Neuronal stem cell (in vitro differentiated cells): ENCODE measurements around the gene PLEKHG3.

Source experiments
- DNase-seq: peaks from one replicate; pipeline ENCODE4 v3.0.0-alpha.2; 2013; ENCODE audit warnings: low spot score
- H2AFZ ChIP-seq: one replicate; pipeline ENCODE4 v1.6.1; 2013; ENCODE audit warnings: mild to moderate bottlenecking, low read length, inconsistent platforms
- H2AK5ac ChIP-seq: 2 replicates; pipeline ENCODE4 v1.6.1; 2013; ENCODE audit warnings: low read depth, mild to moderate bottlenecking, inconsistent platforms, low read length, moderate library complexity, mixed read lengths
- H2BK120ac ChIP-seq: 2 replicates; pipeline ENCODE4 v1.6.1; 2013; ENCODE audit warnings: low read depth, mild to moderate bottlenecking, inconsistent platforms, low read length, moderate library complexity, mixed read lengths
- H2BK12ac ChIP-seq: one replicate; pipeline ENCODE4 v1.6.1; 2013; ENCODE audit warnings: low read length, inconsistent platforms
- H2BK15ac ChIP-seq: 2 replicates; pipeline ENCODE4 v1.6.1; 2013; ENCODE audit warnings: mild to moderate bottlenecking, low read length, inconsistent platforms, mixed read lengths
- H2BK5ac ChIP-seq: one replicate; pipeline ENCODE4 v1.6.1; 2013; ENCODE audit warnings: inconsistent platforms, mild to moderate bottlenecking, low read length, moderate library complexity
- H3K14ac ChIP-seq: one replicate; pipeline ENCODE4 v1.6.1; 2013; ENCODE audit warnings: low read length, inconsistent platforms
- H3K18ac ChIP-seq: 2 replicates; pipeline ENCODE4 v1.6.1; 2013; ENCODE audit warnings: low read length, inconsistent platforms
- H3K23ac ChIP-seq: 2 replicates; pipeline ENCODE4 v1.6.1; 2013; ENCODE audit warnings: low read depth, mild to moderate bottlenecking, mixed read lengths, low read length, inconsistent platforms; ENCODE audit not compliant: poor library complexity
- H3K27ac ChIP-seq: replicated peaks from 3 replicates; pipeline ENCODE4 v1.5.1; 2013; ENCODE audit warnings: low read length, inconsistent platforms
- H3K27me3 ChIP-seq, 3 experiments: 2 replicates each; pipeline ENCODE4 v1.6.1; 2013; ENCODE audit warnings: low read length in 3 of 3, mild to moderate bottlenecking in 2 of 3, inconsistent platforms in 1 of 3, low read depth in 1 of 3, mixed read lengths in 1 of 3, moderate library complexity in 1 of 3; ENCODE audit not compliant: control insufficient read depth in 3 of 3, insufficient read depth in 3 of 3
- H3K36me3 ChIP-seq, 2 donors: replicated peaks in 1 of 2; 2 replicates each; pipeline ENCODE4 v1.6.1; 2013; ENCODE audit warnings: low read length in 2 of 2; ENCODE audit not compliant: control insufficient read depth in 2 of 2, insufficient read depth in 2 of 2
- H3K4ac ChIP-seq: 2 replicates; pipeline ENCODE4 v1.6.1; 2013; ENCODE audit warnings: inconsistent platforms, mild to moderate bottlenecking, low read length, moderate library complexity
- H3K4me1 ChIP-seq, 2 donors: 1 replicate in 1 of 2; 2 replicates in 1 of 2; pipeline ENCODE4 v1.6.1; 2013; ENCODE audit warnings: low read length in 2 of 2, low read depth in 1 of 2; ENCODE audit not compliant: control insufficient read depth in 2 of 2, insufficient read depth in 1 of 2
- H3K4me2 ChIP-seq: one replicate; pipeline ENCODE4 v1.6.1; 2013; ENCODE audit warnings: mild to moderate bottlenecking, low read length, inconsistent platforms; ENCODE audit not compliant: insufficient read depth, poor library complexity, severe bottlenecking
- H3K4me3 ChIP-seq, 2 donors: 2 replicates each; pipeline ENCODE4 v1.5.1; 2013; ENCODE audit warnings: low read length in 2 of 2, mild to moderate bottlenecking in 2 of 2, inconsistent platforms in 1 of 2, moderate library complexity in 1 of 2
- H3K79me1 ChIP-seq: one replicate; pipeline ENCODE4 v1.6.1; 2013; ENCODE audit warnings: low read depth, mild to moderate bottlenecking, inconsistent platforms, low read length, moderate library complexity
- H3K9ac ChIP-seq: one replicate; pipeline ENCODE4 v1.6.1; 2013; ENCODE audit warnings: mild to moderate bottlenecking, low read depth, low read length, inconsistent platforms; ENCODE audit not compliant: poor library complexity
- H3K9me3 ChIP-seq, 2 donors: replicated peaks in 1 of 2; 2 replicates each; pipeline versions ENCODE3 to v1.6.1; 2013; ENCODE audit warnings: low read length in 2 of 2, mild to moderate bottlenecking in 2 of 2, inconsistent platforms in 1 of 2, low read depth in 1 of 2, mixed read lengths in 1 of 2, moderate library complexity in 1 of 2; ENCODE audit not compliant: control insufficient read depth in 2 of 2, insufficient read depth in 1 of 2
- H4K8ac ChIP-seq: one replicate; pipeline ENCODE4 v1.6.1; 2013; ENCODE audit warnings: low read depth, mild to moderate bottlenecking, inconsistent platforms, low read length, moderate library complexity
- H4K91ac ChIP-seq: one replicate; pipeline ENCODE4 v1.6.1; 2013; ENCODE audit warnings: low read length, low read depth, mild to moderate bottlenecking, inconsistent platforms; ENCODE audit not compliant: poor library complexity
- WGBS, 2 donors: extraction: QIAGEN DNeasy Blood & Tissue Kit; methylation state at CpG; one replicate each; pipeline ENCODE4 v1.1.7; 2013; ENCODE audit warnings: missing lambda C conversion rate in 2 of 2, mixed read lengths in 1 of 2; ENCODE audit not compliant: insufficient read length in 2 of 2, insufficient replicate concordance in 1 of 2; ENCODE audit errors: extremely low coverage in 2 of 2; 5-methylcytosine and 5-hydroxymethylcytosine counted together

The PLEKHG3 gene

DNA sequence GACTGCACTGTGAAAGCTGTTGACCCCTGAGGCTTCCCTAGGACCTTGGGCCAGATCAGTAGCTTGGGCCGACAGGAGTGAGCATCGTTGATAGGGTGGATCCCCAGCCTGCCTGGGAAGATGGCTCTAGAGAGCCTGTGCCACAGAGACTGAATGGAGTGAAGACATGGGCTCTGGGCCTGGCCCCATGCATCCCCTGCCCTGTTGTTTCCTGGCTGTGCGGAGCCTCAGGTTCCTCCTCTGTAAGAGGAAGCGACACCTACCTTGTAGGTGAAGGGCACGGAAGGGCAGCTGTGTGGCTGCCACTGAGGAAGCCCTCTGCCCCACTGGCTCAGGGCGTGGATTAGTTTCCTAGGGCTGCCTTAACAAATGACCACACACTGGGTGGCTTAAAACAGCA lies 23.9 kb downstream of the PLEKHG3 start:
- Histone ChIP-seq H3K14ac (no peak overlapping the region), H2BK12ac (no peak overlapping the region), H3K18ac (no peak overlapping the region), H2BK120ac (no peak overlapping the region), H3K4me1 (peaks cover 5 to 38% of the 10 kb centered on the region in 2 donors), H3K27ac (no peak overlapping the region), H3K9ac (no peak overlapping the region), H4K91ac (no peak overlapping the region), H2AK5ac (no peak overlapping the region), H3K27me3 (no peaks in the 10 kb centered on the region), H3K23ac (no peak overlapping the region), H3K4ac (no peak overlapping the region), H3K4me3 (no peak overlapping the region), H2BK5ac (no peak overlapping the region), H3K4me2 (no peak overlapping the region), H3K36me3 (peaks cover 54% of the 10 kb centered on the region in 2 donors), H4K8ac (no peak overlapping the region), H2AFZ (no peak overlapping the region), H3K79me1 (peaks cover 37% of the 10 kb centered on the region), H3K9me3 (no peaks in the 10 kb centered on the region), H2BK15ac (no peak overlapping the region)
- DNase-seq = no peak
- no CpG with 5 or more reads among the region's 6 CpGs for WGBS, 2 donors

DNA sequence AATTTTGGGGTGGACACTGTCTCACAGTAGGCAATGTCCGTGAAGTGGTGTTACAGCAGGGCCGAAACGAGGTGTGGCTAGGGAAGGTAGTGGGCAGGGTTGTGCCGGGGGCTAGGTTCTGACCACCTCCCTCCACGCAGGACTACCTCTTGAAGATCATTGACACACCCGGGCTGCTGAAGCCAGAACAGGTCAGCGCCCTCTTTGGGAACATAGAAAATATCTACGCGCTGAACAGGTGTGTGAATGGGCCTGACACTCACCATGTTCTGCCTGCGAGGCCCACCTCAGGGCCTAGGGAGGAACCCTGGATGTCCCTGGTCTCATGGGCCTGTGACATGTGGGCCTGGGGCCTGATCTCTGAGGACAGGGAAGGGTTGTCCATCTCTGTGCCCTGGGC lies 24.6 kb downstream of the PLEKHG3 start:
- WGBS, 2 donors = no CpG with 5 or more reads among the region's 10 CpGs
- Histone ChIP-seq H3K27me3 (no peaks in the 10 kb centered on the region), H3K14ac (no peak overlapping the region), H3K27ac (no peak overlapping the region), H3K36me3 (peaks cover 59 to 61% of the 10 kb centered on the region in 2 donors), H2BK5ac (no peak overlapping the region), H3K9ac (peak overlapping the region; percentile 22), H3K18ac (peak overlapping the region; percentile 12), H3K4me2 (no peak overlapping the region), H4K8ac (no peak overlapping the region), H2AFZ (no peak overlapping the region), H3K4me3 (peak overlapping the region in 1 of 2 donors; percentile 29), H2BK120ac (no peak overlapping the region), H3K79me1 (peaks cover 39% of the 10 kb centered on the region), H2AK5ac (no peak overlapping the region), H3K4me1 (peaks cover 5 to 35% of the 10 kb centered on the region in 2 donors), H2BK12ac (no peak overlapping the region), H3K4ac (no peak overlapping the region), H4K91ac (peak overlapping the region; percentile 32), H3K23ac (no peak overlapping the region), H3K9me3 (no peaks in the 10 kb centered on the region), H2BK15ac (no peak overlapping the region)
- no peak for DNase-seq

DNA sequence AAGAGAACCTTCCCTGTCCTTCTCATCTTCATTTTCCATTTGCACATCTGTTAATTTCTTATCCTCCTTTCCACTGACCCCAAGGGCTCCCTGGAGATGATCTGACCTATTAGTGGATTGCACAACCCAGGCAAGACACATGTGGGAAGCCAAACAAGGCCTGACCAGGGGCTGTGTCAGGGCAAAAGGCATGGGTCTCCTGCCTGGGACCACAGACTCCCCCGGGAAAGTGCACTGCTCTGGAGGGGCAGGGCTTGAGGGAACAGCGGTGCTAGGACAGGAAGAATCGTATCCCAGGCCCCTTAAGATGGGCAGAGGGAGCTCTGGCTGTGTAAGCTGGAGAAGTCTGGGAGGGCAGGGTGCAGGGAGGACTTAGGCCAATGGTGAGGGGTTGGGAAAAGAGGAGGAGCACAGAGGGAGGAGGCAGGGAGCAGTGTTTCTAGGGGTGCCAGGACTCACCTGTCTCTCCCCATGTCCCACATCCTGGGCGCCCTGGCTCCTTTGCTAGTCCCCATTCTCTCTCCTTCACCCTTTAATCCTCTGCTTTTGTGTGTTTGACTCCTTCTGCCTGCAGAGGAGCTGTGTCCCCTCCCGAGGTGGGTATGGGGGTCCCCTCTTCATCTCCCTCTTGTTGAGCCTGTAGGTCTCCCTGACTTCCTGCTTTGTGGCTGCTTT lies 25.3 kb downstream of the PLEKHG3 start:
- H4K91ac ChIP-seq = no peak overlapping the region
- H2BK120ac ChIP-seq = no peak overlapping the region
- peaks cover 60 to 62% of the 10 kb centered on the region in 2 donors for H3K36me3 ChIP-seq
- H3K9me3 ChIP-seq = no peaks in the 10 kb centered on the region
- peak overlapping the region; percentile 22 for H3K9ac ChIP-seq
- H2BK5ac ChIP-seq = no peak overlapping the region
- no peak overlapping the region for H2AK5ac ChIP-seq
- DNase-seq = no peak
- no peak overlapping the region for H3K4ac ChIP-seq
- peaks cover 5 to 29% of the 10 kb centered on the region in 2 donors for H3K4me1 ChIP-seq
- H2BK12ac ChIP-seq = no peak overlapping the region
- H3K23ac ChIP-seq = no peak overlapping the region
- H3K27me3 ChIP-seq = no peaks in the 10 kb centered on the region
- H2AFZ ChIP-seq = no peak overlapping the region
- no peak overlapping the region for H3K4me2 ChIP-seq
- no peak overlapping the region for H3K14ac ChIP-seq
- peak overlapping the region; percentile 1 for H3K18ac ChIP-seq
- H3K27ac ChIP-seq = no peak overlapping the region
- no peak overlapping the region for H3K4me3 ChIP-seq
- H3K79me1 ChIP-seq = peaks cover 40% of the 10 kb centered on the region
- no peak overlapping the region for H4K8ac ChIP-seq
- H2BK15ac ChIP-seq = no peak overlapping the region
- WGBS, 2 donors = no CpG with 5 or more reads among the region's 5 CpGs

DNA sequence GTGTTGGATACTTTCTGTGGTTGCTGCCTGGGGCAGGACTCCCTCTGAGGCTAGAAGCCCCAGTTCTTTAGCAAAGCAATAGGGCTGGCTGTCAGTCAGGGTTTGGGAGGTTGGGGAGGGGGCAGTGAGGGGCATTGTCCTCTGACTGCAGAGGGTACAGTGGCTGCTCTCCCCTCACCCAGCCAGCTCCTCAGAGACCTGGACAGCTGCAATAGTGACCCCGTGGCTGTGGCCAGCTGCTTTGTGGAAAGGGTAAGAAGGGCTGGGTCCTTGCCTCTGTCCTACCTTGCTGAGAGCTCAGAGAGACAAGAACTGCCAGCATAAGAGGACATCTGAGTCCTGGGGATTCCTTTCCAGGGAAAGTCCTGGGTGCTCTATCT lies 25.8 kb downstream of the PLEKHG3 start:
- H3K14ac ChIP-seq = no peak overlapping the region
- H2BK5ac ChIP-seq = no peak overlapping the region
- DNase-seq = no peak
- no peak overlapping the region for H4K8ac ChIP-seq
- no peak overlapping the region for H3K4me2 ChIP-seq
- no peaks in the 10 kb centered on the region for H3K27me3 ChIP-seq
- no peak overlapping the region for H2AK5ac ChIP-seq
- H3K4me1 ChIP-seq = peaks cover 3 to 26% of the 10 kb centered on the region in 2 donors
- no peak overlapping the region for H3K9ac ChIP-seq
- no peak overlapping the region for H2BK15ac ChIP-seq
- no peak overlapping the region for H3K27ac ChIP-seq
- H3K4ac ChIP-seq = no peak overlapping the region
- no peak overlapping the region for H3K18ac ChIP-seq
- peaks cover 42% of the 10 kb centered on the region for H3K79me1 ChIP-seq
- WGBS, 2 donors = no CpG with 5 or more reads among the region's 1 CpG
- H3K4me3 ChIP-seq = no peak overlapping the region
- H3K23ac ChIP-seq = no peak overlapping the region
- H2AFZ ChIP-seq = no peak overlapping the region
- no peak overlapping the region for H4K91ac ChIP-seq
- no peak overlapping the region for H2BK120ac ChIP-seq
- peaks cover 62% of the 10 kb centered on the region in 2 donors for H3K36me3 ChIP-seq
- no peak overlapping the region for H2BK12ac ChIP-seq
- H3K9me3 ChIP-seq = no peaks in the 10 kb centered on the region
